Endodermal cell (in vitro differentiated cells): ENCODE results near the gene ATIC. TPM values are rescaled to one million over a fixed set of nuclear protein-coding genes. Genes with fewer than 3 reads are reported as not detected.
"Not testable (repeated sequence)": the region's sequence is repeated elsewhere in the genome, so short reads cannot be mapped to it uniquely, and the experiment has no call there.

Experiments used
- DNase-seq: peaks from one replicate; pipeline ENCODE4 v3.0.0-alpha.2; 2017
- H3K27ac ChIP-seq: 2 replicates; pipeline ENCODE4 v1.5.1; 2013; ENCODE audit warnings: mild to moderate bottlenecking, low read depth, low read length, moderate library complexity
- H3K27me3 ChIP-seq: 2 replicates; pipeline ENCODE4 v1.6.1; 2013; ENCODE audit warnings: mild to moderate bottlenecking, low read length, moderate library complexity; ENCODE audit not compliant: insufficient read depth, control insufficient read depth, poor library complexity, severe bottlenecking
- H3K36me3 ChIP-seq: 2 replicates; pipeline ENCODE4 v1.7.0; 2013; ENCODE audit warnings: mild to moderate bottlenecking, low read length, moderate library complexity; ENCODE audit not compliant: control insufficient read depth, insufficient read depth
- H3K4me1 ChIP-seq: one replicate; pipeline ENCODE4 v1.7.0; 2013; ENCODE audit warnings: low read length; ENCODE audit not compliant: control insufficient read depth, insufficient read depth
- H3K4me3 ChIP-seq: 2 replicates; pipeline ENCODE4 v1.5.1; 2013; ENCODE audit warnings: mild to moderate bottlenecking, low read length, moderate library complexity
- H3K9ac ChIP-seq: 2 replicates; pipeline ENCODE4 v1.6.1; 2013; ENCODE audit warnings: mild to moderate bottlenecking, low read length, moderate library complexity; ENCODE audit not compliant: poor library complexity, severe bottlenecking; ENCODE audit errors: extremely low read depth
- H3K9me3 ChIP-seq: 2 replicates; pipeline ENCODE4 v1.6.1; 2013; ENCODE audit warnings: mild to moderate bottlenecking, low read length, moderate library complexity; ENCODE audit not compliant: control insufficient read depth
- H3K27ac Mint-ChIP-seq: 2 replicates; pipeline ENCODE4 v1.8.0; 2020; ENCODE audit warnings: mixed read lengths
- H3K27me3 Mint-ChIP-seq: 2 replicates; pipeline ENCODE4 v1.8.0; 2021; ENCODE audit warnings: mild to moderate bottlenecking, mixed read lengths; ENCODE audit not compliant: insufficient read depth
- H3K36me3 Mint-ChIP-seq: 2 replicates; pipeline ENCODE4 v1.8.0; 2020; ENCODE audit warnings: low read depth, mixed read lengths
- H3K4me1 Mint-ChIP-seq: 2 replicates; pipeline ENCODE4 v1.8.0; 2020; ENCODE audit warnings: mixed read lengths
- H3K4me3 Mint-ChIP-seq: 2 replicates; pipeline ENCODE4 v1.8.0; 2020; ENCODE audit warnings: mild to moderate bottlenecking, moderate library complexity, mixed read lengths
- H3K9me3 Mint-ChIP-seq: 2 replicates; pipeline ENCODE4 v1.8.0; 2020; ENCODE audit warnings: mild to moderate bottlenecking, mixed read lengths
- WGBS, 2 experiments: methylation state at CpG; one replicate each; pipeline versions ENCODE4 v1.1.5 to v1.1.7; 2013; ENCODE audit warnings: missing lambda C conversion rate in 2 of 2, mixed read lengths in 1 of 2; ENCODE audit not compliant: insufficient coverage in 1 of 2, insufficient read length in 1 of 2; 5-methylcytosine and 5-hydroxymethylcytosine counted together
- total RNA-seq, 2 donors: library from RNA; stranded (reverse); fragmentation: NEBNext Ultra II Directional in 1 of 2; extraction: Animal tissue kit (Norgen Biotek cat#: 25700) in 1 of 2; gene quantifications; 2 replicates in 1 of 2; 3 replicates in 1 of 2; pipeline ENCODE4 v1.2.1, GENCODE V29; 2021
- TF ChIP-seq, protein P1 (sequence below): fragments of 200-600 bp; sonication (generic); conservative IDR thresholded peaks from 2 replicates; pipeline ENCODE4 v1.5.0; 2021; ENCODE audit warnings: antibody characterized with exemption, mild to moderate bottlenecking

Gene ATIC
- total RNA-seq, 2 donors from 2014 or later: 185 to 209 TPM

DNA sequence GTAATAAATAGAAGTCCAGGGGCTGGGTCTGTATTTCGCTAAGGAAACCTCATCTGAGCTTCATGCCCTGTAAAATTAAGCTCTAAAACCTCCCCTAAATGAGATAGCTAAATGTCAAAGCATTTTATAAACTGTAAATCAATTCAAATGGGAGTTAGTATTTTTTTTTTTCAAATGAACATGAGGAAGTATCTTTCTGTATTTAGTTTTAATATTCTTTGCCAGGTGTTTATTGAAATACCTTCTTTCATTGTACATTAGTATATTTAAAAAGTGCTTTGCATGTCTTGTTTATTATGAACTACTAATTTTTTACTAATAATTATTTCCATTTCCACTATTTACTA, 47.7 kb downstream of the ATIC start:
- 100% methylated on average over 1 of the region's 1 CpG; no CpG with 5 or more reads in 1 of the 2 experiments for WGBS, 2 experiments
- Mint-ChIP-seq H3K4me1 (peaks cover 18% of the 10 kb centered on the region), H3K9me3 (no peaks in the 10 kb centered on the region), H3K27me3 (no peaks in the 10 kb centered on the region), H3K27ac (no peak overlapping the region), H3K4me3 (no peak overlapping the region), H3K36me3 (peaks cover 46% of the 10 kb centered on the region)
- Histone ChIP-seq H3K9ac (no peak overlapping the region), H3K27me3 (no peaks in the 10 kb centered on the region), H3K9me3 (no peaks in the 10 kb centered on the region), H3K4me3 (no peak overlapping the region), H3K4me1 (peaks cover 7% of the 10 kb centered on the region), H3K36me3 (peaks cover 55% of the 10 kb centered on the region), H3K27ac (no peak overlapping the region)
- TF ChIP-seq, protein P1, sequence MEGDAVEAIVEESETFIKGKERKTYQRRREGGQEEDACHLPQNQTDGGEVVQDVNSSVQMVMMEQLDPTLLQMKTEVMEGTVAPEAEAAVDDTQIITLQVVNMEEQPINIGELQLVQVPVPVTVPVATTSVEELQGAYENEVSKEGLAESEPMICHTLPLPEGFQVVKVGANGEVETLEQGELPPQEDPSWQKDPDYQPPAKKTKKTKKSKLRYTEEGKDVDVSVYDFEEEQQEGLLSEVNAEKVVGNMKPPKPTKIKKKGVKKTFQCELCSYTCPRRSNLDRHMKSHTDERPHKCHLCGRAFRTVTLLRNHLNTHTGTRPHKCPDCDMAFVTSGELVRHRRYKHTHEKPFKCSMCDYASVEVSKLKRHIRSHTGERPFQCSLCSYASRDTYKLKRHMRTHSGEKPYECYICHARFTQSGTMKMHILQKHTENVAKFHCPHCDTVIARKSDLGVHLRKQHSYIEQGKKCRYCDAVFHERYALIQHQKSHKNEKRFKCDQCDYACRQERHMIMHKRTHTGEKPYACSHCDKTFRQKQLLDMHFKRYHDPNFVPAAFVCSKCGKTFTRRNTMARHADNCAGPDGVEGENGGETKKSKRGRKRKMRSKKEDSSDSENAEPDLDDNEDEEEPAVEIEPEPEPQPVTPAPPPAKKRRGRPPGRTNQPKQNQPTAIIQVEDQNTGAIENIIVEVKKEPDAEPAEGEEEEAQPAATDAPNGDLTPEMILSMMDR: no peak
- DNase-seq: no peak

DNA sequence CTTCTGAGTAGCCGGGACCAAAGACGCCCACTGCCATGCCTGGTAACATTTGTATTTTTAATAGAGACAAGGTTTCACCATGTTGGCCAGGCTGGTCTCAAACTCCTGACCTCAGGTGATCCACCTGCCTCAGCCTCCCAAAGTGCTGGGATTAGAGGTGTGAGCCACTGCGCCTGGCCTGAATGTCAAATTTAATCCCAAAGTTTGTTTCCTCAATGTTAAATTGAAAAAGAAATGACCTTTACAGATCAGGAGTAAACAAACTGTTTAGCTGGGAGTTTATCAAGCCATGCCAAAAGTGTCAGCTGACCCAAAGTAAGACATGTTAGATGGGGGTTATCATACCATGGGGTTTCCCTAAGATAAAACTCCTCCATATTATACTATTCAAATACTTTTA, 48.2 kb downstream of the ATIC start:
- not testable (repeated sequence) for H3K9me3 ChIP-seq, DNase-seq, H3K9ac ChIP-seq, H3K27ac ChIP-seq, H3K27me3 Mint-ChIP-seq, H3K4me3 Mint-ChIP-seq, H3K4me3 ChIP-seq, H3K4me1 ChIP-seq, H3K27me3 ChIP-seq, H3K27ac Mint-ChIP-seq, H3K9me3 Mint-ChIP-seq
- WGBS, 2 experiments: 91 to 94% methylated on average over 3 of the region's 3 CpGs
- peaks cover 60% of the 10 kb centered on the region for H3K36me3 ChIP-seq
- Mint-ChIP-seq H3K36me3 (peaks cover 51% of the 10 kb centered on the region), H3K4me1 (peaks cover 18% of the 10 kb centered on the region)

DNA sequence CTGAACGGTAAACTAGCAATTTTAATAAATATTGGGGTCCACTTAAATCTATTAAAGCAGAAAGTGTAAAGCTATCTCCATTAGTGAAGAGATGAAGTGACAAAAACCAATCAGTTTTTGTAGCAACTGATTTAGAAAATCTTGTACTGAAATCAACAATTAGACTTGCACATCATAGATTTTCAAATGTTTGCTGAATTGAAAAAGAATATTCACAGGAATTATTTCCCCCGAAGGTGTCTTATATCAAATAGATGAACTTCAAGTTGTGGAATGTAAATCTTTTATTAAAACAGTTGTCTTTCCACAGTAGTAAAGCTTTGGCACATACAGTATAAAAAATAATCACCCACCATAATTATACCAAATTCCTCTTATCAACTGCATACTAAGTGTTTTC, 48.7 kb downstream of the ATIC start:
- H3K4me3 ChIP-seq: no peak overlapping the region
- Mint-ChIP-seq H3K27me3 (no peaks in the 10 kb centered on the region), H3K4me1 (peaks cover 18% of the 10 kb centered on the region), H3K4me3 (no peak overlapping the region), H3K9me3 (no peaks in the 10 kb centered on the region), H3K27ac (no peak overlapping the region), H3K36me3 (peaks cover 56% of the 10 kb centered on the region)
- H3K36me3 ChIP-seq: peaks cover 65% of the 10 kb centered on the region
- TF ChIP-seq, protein P1: no peak
- H3K27me3 ChIP-seq: no peaks in the 10 kb centered on the region
- WGBS, 2 experiments: 95 to 100% methylated on average over 2 of the region's 2 CpGs
- no peak overlapping the region for H3K9ac ChIP-seq
- H3K27ac ChIP-seq: no peak overlapping the region
- no peaks in the 10 kb centered on the region for H3K9me3 ChIP-seq
- H3K4me1 ChIP-seq: peaks cover 7% of the 10 kb centered on the region
- no peak for DNase-seq

DNA sequence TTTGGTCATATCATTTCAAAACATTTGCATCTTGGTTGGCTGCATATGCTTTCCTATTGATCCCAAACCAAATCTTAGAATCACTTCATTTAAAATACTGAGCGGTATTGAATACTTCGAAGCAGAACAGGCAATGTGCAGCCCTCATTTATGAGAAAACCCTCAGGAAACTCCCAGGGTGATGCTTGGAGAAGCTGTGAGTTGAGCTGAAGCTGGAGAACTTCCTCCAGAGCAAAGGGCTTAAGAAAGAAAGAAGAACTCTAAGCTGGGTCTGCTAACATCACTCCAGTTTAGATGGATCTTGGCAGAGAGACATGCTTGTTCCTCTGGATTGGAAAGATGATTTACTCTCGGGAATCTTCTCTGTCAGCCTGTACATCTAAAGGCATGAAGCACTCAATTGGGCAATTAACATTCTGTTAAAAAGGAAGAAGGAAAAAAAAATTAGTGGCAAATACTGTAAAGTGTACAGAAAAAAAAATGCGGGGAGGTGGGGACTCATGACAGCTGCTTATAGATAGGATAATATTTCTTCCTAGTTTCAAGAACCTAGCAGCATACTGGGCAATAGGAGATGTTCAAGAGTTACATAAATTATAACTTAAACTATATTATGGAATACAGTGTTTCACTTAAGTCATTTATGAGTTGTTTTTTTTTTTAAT, 49.5 kb downstream of the ATIC start:
- H3K4me1 Mint-ChIP-seq: peaks cover 18% of the 10 kb centered on the region
- peaks cover 7% of the 10 kb centered on the region for H3K4me1 ChIP-seq
- H3K27me3 Mint-ChIP-seq: no peaks in the 10 kb centered on the region
- no peak overlapping the region for H3K4me3 Mint-ChIP-seq
- 80 to 97% methylated on average over 1 to 4 of the region's 4 CpGs for WGBS, 2 experiments
- no peak for DNase-seq
- H3K27me3 ChIP-seq: no peaks in the 10 kb centered on the region
- peaks cover 60% of the 10 kb centered on the region for H3K36me3 Mint-ChIP-seq
- peak overlapping the region; percentile 1 for H3K27ac Mint-ChIP-seq
- peaks cover 70% of the 10 kb centered on the region for H3K36me3 ChIP-seq
- H3K9me3 ChIP-seq: no peaks in the 10 kb centered on the region
- H3K27ac ChIP-seq: no peak overlapping the region
- H3K9ac ChIP-seq: no peak overlapping the region
- TF ChIP-seq, protein P1: no peak
- H3K4me3 ChIP-seq: no peak overlapping the region
- no peaks in the 10 kb centered on the region for H3K9me3 Mint-ChIP-seq
